ENCODE measurements around the gene SIDT2.
"Not testable (repeated sequence)": the region's sequence is repeated elsewhere in the genome, so short reads cannot be mapped to it uniquely, and the experiment has no call there.

Gene SIDT2

GRCh38 chr11:117180661-117181585 is 2.4 kb downstream of the SIDT2 start:
- H3K4me3 ChIP-seq (ENCODE audit: low read depth, low read length): no peak overlapping the region
- no peak for TF ChIP-seq CTCF (IDR thresholded peaks at IDR 0.05; ENCODE audit: low read depth, low read length)

GRCh38 chr11:117181586-117182550 is 3.3 kb downstream of the SIDT2 start:
- no peak for TF ChIP-seq CTCF (IDR thresholded peaks at IDR 0.05; ENCODE audit: low read depth, low read length)
- no peak overlapping the region for H3K4me3 ChIP-seq (ENCODE audit: low read depth, low read length)

- no peak for TF ChIP-seq CTCF (IDR thresholded peaks at IDR 0.05; ENCODE audit: low read depth, low read length)
- H3K4me3 ChIP-seq (ENCODE audit: low read depth, low read length): no peak overlapping the region
Measured at GRCh38 chr11:117182551-117182935, 4.0 kb downstream of the SIDT2 start.

- not testable (repeated sequence) for H3K4me3 ChIP-seq (ENCODE audit: low read depth, low read length)
Measured at GRCh38 chr11:117183178-117183577, 4.6 kb downstream of the SIDT2 start.

GRCh38 chr11:117183724-117184349 is 5.3 kb downstream of the SIDT2 start:
- TF ChIP-seq CTCF (IDR thresholded peaks at IDR 0.05; ENCODE audit: low read depth, low read length): no peak
- H3K4me3 ChIP-seq (ENCODE audit: low read depth, low read length): no peak overlapping the region

GRCh38 chr11:117185736-117186430 is 7.3 kb downstream of the SIDT2 start:
- no peak overlapping the region for H3K4me3 ChIP-seq (ENCODE audit: low read depth, low read length)

More at GRCh38 chr11:117185736-117186430, 7.3 kb downstream of the SIDT2 start:
- no peak for TF ChIP-seq CTCF (IDR thresholded peaks at IDR 0.05; ENCODE audit: low read depth, low read length)
